GM12878 (cell line): Measurements from ENCODE around the gene NPB. TPM values are rescaled to one million over a fixed set of nuclear protein-coding genes. Genes with fewer than 3 reads are reported as not detected.

Experiments
- ATAC-seq: fragments of 200-7000 bp; cut with Tn5 transposase; 3 replicates; pipeline ENCODE4 v1.9.1; 2020; ENCODE audit warnings: mild to moderate bottlenecking, moderate library complexity
- BruUV-seq: library from RNA; stranded (reverse); fragments of 400-500 nt; replicated peaks from 2 replicates; lab custom pipeline; 2021; lab: Mats Ljungman, UMichigan
- CTCF ChIA-PET: fragments of 300-600 bp; sonication (Branson Sonifier 250); formaldehyde crosslinking; extraction: SDS; loops from one replicate; lab custom pipeline; 2021; ENCODE audit warnings: inconsistent platforms; lab: Yijun Ruan, JAX
- POLR2A ChIA-PET: fragments of 350-600 bp; formaldehyde crosslinking; extraction: SDS; loops from one replicate; lab custom pipeline; 2021; ENCODE audit warnings: inconsistent platforms; lab: Charles Lee
- RAD21 ChIA-PET: fragments of 300-600 bp; sonication (Branson Sonifier 250); formaldehyde crosslinking; loops from one replicate; lab custom pipeline; 2023; ENCODE audit warnings: antibody characterized with exemption; ENCODE audit not compliant: unreplicated experiment; lab: Charles Lee
- SMC1A ChIA-PET: fragments of 300-600 bp; sonication (Branson Sonifier 250); formaldehyde crosslinking; loops from one replicate; lab custom pipeline; 2023; ENCODE audit not compliant: unreplicated experiment, uncharacterized antibody; lab: Charles Lee
- DNase-seq: peaks from one replicate; pipeline ENCODE4 v3.0.0-alpha.2; 2011; ENCODE audit warnings: low read depth, low spot score
- FAIRE-seq: peaks from 3 replicates; lab custom pipeline; 2011; peaks lifted over from hg19 to GRCh38; lab: Jason Lieb, UNC
- H2AFZ ChIP-seq: 2 replicates; pipeline ENCODE4 v1.6.0; 2011; ENCODE audit warnings: low read depth, low read length, control low read depth; ENCODE audit not compliant: control insufficient read depth
- H3K27ac ChIP-seq: 2 replicates; pipeline ENCODE4 v1.5.1; 2011; ENCODE audit warnings: control low read depth; ENCODE audit not compliant: control insufficient read depth, insufficient read depth
- H3K27me3 ChIP-seq, 2 experiments: replicated peaks in 1 of 2; 2 replicates each; pipeline versions ENCODE4 v1.6.0 to v1.6.1; 2011; ENCODE audit warnings: low read length in 1 of 2; ENCODE audit not compliant: control insufficient read depth in 2 of 2, insufficient read depth in 2 of 2
- H3K36me3 ChIP-seq, 2 experiments: 2 replicates each; pipeline ENCODE4 v1.5.1; 2011; ENCODE audit warnings: low read length in 1 of 2; ENCODE audit not compliant: control insufficient read depth in 2 of 2, insufficient read depth in 2 of 2
- H3K4me1 ChIP-seq: 2 replicates; pipeline ENCODE4 v1.6.1; 2011; ENCODE audit warnings: mild to moderate bottlenecking, low read length, moderate library complexity, mixed read lengths; ENCODE audit not compliant: control insufficient read depth, insufficient read depth
- H3K4me2 ChIP-seq: 2 replicates; pipeline ENCODE4 v1.6.0; 2011; ENCODE audit warnings: control low read depth; ENCODE audit not compliant: control insufficient read depth, insufficient read depth
- H3K4me3 ChIP-seq: fragments of 200-600 bp; sonication (generic); 2 replicates; pipeline ENCODE4 v1.5.1; 2016
- H3K79me2 ChIP-seq: 2 replicates; pipeline ENCODE4 v1.6.0; 2011; ENCODE audit warnings: low read length; ENCODE audit not compliant: control insufficient read depth, insufficient read depth
- H3K9ac ChIP-seq: 2 replicates; pipeline ENCODE4 v1.8.0; 2011; ENCODE audit warnings: low read length, control low read depth, mixed read lengths; ENCODE audit not compliant: control insufficient read depth, insufficient read depth
- H3K9me3 ChIP-seq: replicated peaks from 3 replicates; pipeline ENCODE4 v1.5.1; 2011; ENCODE audit warnings: mild to moderate bottlenecking, low read length; ENCODE audit not compliant: control insufficient read depth, insufficient read depth
- H4K20me1 ChIP-seq: 2 replicates; pipeline ENCODE4 v1.6.0; 2011; ENCODE audit not compliant: control insufficient read depth, insufficient read depth
- ETV6 ChIP-seq, 2 experiments: fragments of 450-650 bp in 1 of 2; IDR thresholded peaks in 1 of 2; conservative IDR thresholded peaks in 1 of 2; 2 replicates each; pipeline ENCODE4 v1.6.1; 2014; ENCODE audit warnings: antibody characterized with exemption in 1 of 2, borderline replicate concordance in 1 of 2, low read depth in 1 of 2, mild to moderate bottlenecking in 1 of 2, moderate library complexity in 1 of 2
- IKZF1 ChIP-seq: fragments of 450-650 bp; conservative IDR thresholded peaks from 2 replicates; pipeline ENCODE4 v1.6.1; 2017; ENCODE audit warnings: antibody characterized with exemption, mild to moderate bottlenecking
- MTA2 ChIP-seq: fragments of 450-650 bp; IDR thresholded peaks from 2 replicates; pipeline ENCODE4 v1.6.1; 2016; ENCODE audit warnings: low read depth, mild to moderate bottlenecking, moderate library complexity
- TCF7 ChIP-seq: IDR thresholded peaks from 2 replicates; pipeline ENCODE4 v1.6.1; 2014; ENCODE audit warnings: antibody characterized with exemption, borderline replicate concordance
- ZBTB11 ChIP-seq: fragments of 450-650 bp; formaldehyde crosslinking; IDR thresholded peaks from 2 replicates; pipeline ENCODE4 v1.5.0; 2022; ENCODE audit warnings: mild to moderate bottlenecking, missing genetic modification characterization
- WGBS: methylation state at CpG from one replicate; pipeline ENCODE4 v1.1.6; 2016; ENCODE audit warnings: low lambda C conversion rate; ENCODE audit not compliant: insufficient replicate concordance, insufficient coverage; ENCODE audit errors: missing lambda C conversion rate; 5-methylcytosine and 5-hydroxymethylcytosine counted together
- in situ Hi-C: fragments of 300-500 bp; cut with MboI; formaldehyde crosslinking; loops from 9 replicates; pipeline ENCODE4 v1.14.3; 2018; ENCODE audit warnings: mixed read lengths
- intact Hi-C: fragments of 100-400 bp; cut with micrococcal nuclease; formaldehyde crosslinking; loops from one replicate; pipeline ENCODE4 v1.14.2; 2022; ENCODE audit not compliant: unreplicated experiment
- polyA plus RNA-seq, 11 experiments: library from polyadenylated mRNA; depleted of rRNA in 4 of 11; unstranded in 6 of 11; stranded (reverse) in 5 of 11; fragments of >200 nt; fragmentation: Nextera tagmentation in 4 of 11; fragmentation: Illumina TruSeq in 1 of 11; extraction: Ambion mirVana in 4 of 11; extraction: Trizol in 1 of 11; gene quantifications; 1 replicate in 1 of 11; 2 replicates in 10 of 11; pipeline versions ENCODE4 v1.2.1 to v1.2.3, GENCODE V29; 2011 to 2016; ENCODE audit warnings: inconsistent platforms in 2 of 11, missing spikeins in 2 of 11, low read depth in 1 of 11
- total RNA-seq, 4 experiments: library from RNA; depleted of rRNA in 3 of 4; stranded (reverse); fragments of >200 nt in 3 of 4; fragmentation: Illumina TruSeq in 1 of 4; extraction: Trizol in 1 of 4; gene quantifications; 2 replicates each; pipeline versions ENCODE4 v1.2.1 to v1.2.3, GENCODE V29; 2013 to 2021
- TF ChIP-seq, protein P1 (sequence below): fragments of 150-350 bp; IDR thresholded peaks from 2 replicates; pipeline ENCODE4 v1.6.1; 2016; ENCODE audit warnings: low read depth, low read length
- TF ChIP-seq, protein P2 (sequence below): fragments of 450-650 bp; IDR thresholded peaks from 2 replicates; pipeline ENCODE4 v1.6.1; 2017; ENCODE audit warnings: low read depth, mild to moderate bottlenecking, moderate library complexity

NPB gene
- total and polyA plus RNA-seq, 10 of the 15 experiments (the other 5 are each of a cell fraction or from before 2014, with no cell fraction given) = 0.03 to 0.40 (median 0.15) TPM; not detected in 2

GRCh38 chr17:81921537-81921862, 19.5 kb downstream of the NPB start:
- Histone ChIP-seq H3K36me3 (peaks cover 3 to 8% of the 10 kb centered on the region in 2 experiments; a peak in 3 of 4 replicates), H3K9ac (no peak overlapping the region), H3K27me3 (no peaks in the 10 kb centered on the region), H3K4me1 (peaks cover 18% of the 10 kb centered on the region), H3K79me2 (peaks cover 47% of the 10 kb centered on the region), H3K4me2 (no peak overlapping the region), H3K9me3 (no peaks in the 10 kb centered on the region), H2AFZ (no peak overlapping the region), H3K27ac (no peak overlapping the region), H4K20me1 (no peaks in the 10 kb centered on the region; the same call in 1 of the 2 replicates), H3K4me3 (no peak overlapping the region)
- intact Hi-C loops = no loop called here
- POLR2A ChIA-PET = interaction anchor here (0.6 kb wide), 2 partner anchors 66 to 1773 kb away, joined by 3 to 6 read pairs; no protein-coding TSS in a partner anchor
- DNase-seq (no peak), FAIRE-seq (no peak), ATAC-seq (no peak)
- no TSS peak for BruUV-seq
- no peak for TF ChIP-seq TCF7
- 94% methylated on average over 3 of the region's 3 CpGs for WGBS
- CTCF ChIA-PET = no interaction called here
- SMC1A ChIA-PET = no interaction called here
- RAD21 ChIA-PET = no interaction called here
- in situ Hi-C loops = no loop called here

DNA sequence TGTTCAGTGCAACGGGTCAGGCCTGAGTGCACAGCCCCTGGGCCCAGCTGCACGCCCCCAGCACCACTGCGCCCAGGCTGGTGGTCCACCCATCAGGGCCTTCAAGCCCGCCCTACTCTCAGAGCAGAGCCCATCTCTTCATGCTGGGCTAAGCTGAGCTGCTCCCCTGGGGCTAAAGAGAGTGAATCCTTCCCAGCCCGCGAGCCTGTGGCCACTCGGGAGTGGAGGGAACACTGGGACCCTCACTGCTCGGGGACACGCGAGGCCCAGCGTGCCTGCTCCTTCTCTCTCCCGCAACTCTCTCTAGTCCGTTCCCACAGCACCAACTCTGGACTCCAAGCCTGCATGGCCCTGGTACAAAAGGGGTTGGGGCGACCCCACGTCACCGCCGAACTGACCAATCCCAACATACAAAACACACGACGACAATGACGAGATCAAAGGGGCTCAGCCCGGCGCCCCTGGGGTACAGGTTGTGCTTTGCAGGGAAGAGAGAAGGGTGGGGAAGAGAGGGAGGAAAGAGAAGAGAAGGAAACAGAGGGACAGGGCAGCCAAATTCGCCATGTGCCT, 20.0 kb downstream of the NPB start:
- Histone ChIP-seq H2AFZ (no peak overlapping the region), H3K79me2 (peaks cover 47% of the 10 kb centered on the region), H3K4me1 (peaks cover 13% of the 10 kb centered on the region), H4K20me1 (no peaks in the 10 kb centered on the region; the same call in 1 of the 2 replicates), H3K27me3 (no peaks in the 10 kb centered on the region), H3K9ac (no peak overlapping the region), H3K4me3 (no peak overlapping the region), H3K4me2 (no peak overlapping the region), H3K27ac (no peak overlapping the region), H3K36me3 (peaks cover 3 to 8% of the 10 kb centered on the region in 2 experiments; a peak in 3 of 4 replicates), H3K9me3 (no peaks in the 10 kb centered on the region)
- in situ Hi-C loops = no loop called here
- ATAC-seq (no peak), FAIRE-seq (no peak), DNase-seq (no peak)
- ChIA-PET RAD21 (interaction anchor here (0.9 kb wide), 1 partner anchor 99 kb away, joined by 3 read pairs; no protein-coding TSS in a partner anchor), POLR2A (interaction anchor here (1.6 kb wide), 1 partner anchor 32 kb away, joined by 3 read pairs; no protein-coding TSS in a partner anchor), CTCF (no interaction called here), SMC1A (no interaction called here)
- 98% methylated on average over 20 of the region's 23 CpGs for WGBS
- no TSS peak for BruUV-seq
- intact Hi-C loops = no loop called here
- TF ChIP-seq, protein P1, sequence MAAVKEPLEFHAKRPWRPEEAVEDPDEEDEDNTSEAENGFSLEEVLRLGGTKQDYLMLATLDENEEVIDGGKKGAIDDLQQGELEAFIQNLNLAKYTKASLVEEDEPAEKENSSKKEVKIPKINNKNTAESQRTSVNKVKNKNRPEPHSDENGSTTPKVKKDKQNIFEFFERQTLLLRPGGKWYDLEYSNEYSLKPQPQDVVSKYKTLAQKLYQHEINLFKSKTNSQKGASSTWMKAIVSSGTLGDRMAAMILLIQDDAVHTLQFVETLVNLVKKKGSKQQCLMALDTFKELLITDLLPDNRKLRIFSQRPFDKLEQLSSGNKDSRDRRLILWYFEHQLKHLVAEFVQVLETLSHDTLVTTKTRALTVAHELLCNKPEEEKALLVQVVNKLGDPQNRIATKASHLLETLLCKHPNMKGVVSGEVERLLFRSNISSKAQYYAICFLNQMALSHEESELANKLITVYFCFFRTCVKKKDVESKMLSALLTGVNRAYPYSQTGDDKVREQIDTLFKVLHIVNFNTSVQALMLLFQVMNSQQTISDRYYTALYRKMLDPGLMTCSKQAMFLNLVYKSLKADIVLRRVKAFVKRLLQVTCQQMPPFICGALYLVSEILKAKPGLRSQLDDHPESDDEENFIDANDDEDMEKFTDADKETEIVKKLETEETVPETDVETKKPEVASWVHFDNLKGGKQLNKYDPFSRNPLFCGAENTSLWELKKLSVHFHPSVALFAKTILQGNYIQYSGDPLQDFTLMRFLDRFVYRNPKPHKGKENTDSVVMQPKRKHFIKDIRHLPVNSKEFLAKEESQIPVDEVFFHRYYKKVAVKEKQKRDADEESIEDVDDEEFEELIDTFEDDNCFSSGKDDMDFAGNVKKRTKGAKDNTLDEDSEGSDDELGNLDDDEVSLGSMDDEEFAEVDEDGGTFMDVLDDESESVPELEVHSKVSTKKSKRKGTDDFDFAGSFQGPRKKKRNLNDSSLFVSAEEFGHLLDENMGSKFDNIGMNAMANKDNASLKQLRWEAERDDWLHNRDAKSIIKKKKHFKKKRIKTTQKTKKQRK = no peak
- TF ChIP-seq IKZF1 = no peak
- no peak for TF ChIP-seq ETV6 (conservative IDR thresholded peaks at IDR 0.05 in 1 of 2, IDR thresholded peaks at IDR 0.05 in 1 of 2; ENCODE audit: borderline replicate concordance in 1 of 2, low read depth in 1 of 2)
- TF ChIP-seq, protein P2, sequence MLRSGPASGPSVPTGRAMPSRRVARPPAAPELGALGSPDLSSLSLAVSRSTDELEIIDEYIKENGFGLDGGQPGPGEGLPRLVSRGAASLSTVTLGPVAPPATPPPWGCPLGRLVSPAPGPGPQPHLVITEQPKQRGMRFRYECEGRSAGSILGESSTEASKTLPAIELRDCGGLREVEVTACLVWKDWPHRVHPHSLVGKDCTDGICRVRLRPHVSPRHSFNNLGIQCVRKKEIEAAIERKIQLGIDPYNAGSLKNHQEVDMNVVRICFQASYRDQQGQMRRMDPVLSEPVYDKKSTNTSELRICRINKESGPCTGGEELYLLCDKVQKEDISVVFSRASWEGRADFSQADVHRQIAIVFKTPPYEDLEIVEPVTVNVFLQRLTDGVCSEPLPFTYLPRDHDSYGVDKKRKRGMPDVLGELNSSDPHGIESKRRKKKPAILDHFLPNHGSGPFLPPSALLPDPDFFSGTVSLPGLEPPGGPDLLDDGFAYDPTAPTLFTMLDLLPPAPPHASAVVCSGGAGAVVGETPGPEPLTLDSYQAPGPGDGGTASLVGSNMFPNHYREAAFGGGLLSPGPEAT = no peak
- TF ChIP-seq MTA2 = no peak
- TF ChIP-seq ZBTB11 = no peak
